Measurements from ENCODE around the gene PRKACG.
"Not testable (repeated sequence)": the region's sequence is repeated elsewhere in the genome, so short reads cannot be mapped to it uniquely, and the experiment has no call there.

Gene PRKACG

DNA sequence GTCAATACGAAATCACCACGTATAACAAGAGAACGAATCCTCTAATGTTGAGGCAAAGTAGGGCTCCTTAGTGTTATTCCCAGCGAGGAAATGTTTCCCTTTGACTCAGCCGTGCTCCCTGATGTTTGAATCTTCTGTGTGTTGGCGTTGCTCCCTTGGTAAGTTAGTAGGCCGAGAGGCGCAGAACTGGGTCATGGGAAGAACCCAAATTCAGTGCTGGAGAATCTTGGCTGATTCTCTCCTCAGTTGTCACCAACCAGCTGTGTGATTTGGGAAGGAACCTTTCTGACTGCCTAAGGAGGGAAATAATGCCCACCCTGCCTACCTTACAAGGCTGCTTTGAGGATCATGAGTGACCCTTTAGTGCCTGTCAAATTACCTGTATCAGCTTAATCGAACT, 22.5 kb downstream of the PRKACG start:
- no peak for DNase-seq (ENCODE audit: low read depth)
- TF ChIP-seq, protein P1, sequence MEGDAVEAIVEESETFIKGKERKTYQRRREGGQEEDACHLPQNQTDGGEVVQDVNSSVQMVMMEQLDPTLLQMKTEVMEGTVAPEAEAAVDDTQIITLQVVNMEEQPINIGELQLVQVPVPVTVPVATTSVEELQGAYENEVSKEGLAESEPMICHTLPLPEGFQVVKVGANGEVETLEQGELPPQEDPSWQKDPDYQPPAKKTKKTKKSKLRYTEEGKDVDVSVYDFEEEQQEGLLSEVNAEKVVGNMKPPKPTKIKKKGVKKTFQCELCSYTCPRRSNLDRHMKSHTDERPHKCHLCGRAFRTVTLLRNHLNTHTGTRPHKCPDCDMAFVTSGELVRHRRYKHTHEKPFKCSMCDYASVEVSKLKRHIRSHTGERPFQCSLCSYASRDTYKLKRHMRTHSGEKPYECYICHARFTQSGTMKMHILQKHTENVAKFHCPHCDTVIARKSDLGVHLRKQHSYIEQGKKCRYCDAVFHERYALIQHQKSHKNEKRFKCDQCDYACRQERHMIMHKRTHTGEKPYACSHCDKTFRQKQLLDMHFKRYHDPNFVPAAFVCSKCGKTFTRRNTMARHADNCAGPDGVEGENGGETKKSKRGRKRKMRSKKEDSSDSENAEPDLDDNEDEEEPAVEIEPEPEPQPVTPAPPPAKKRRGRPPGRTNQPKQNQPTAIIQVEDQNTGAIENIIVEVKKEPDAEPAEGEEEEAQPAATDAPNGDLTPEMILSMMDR (IDR thresholded peaks at IDR 0.05; ENCODE audit: insufficient read depth, low read depth, low read length, missing control alignments) = no peak
- no peak overlapping the region for H3K4me3 ChIP-seq (ENCODE audit: low read depth, low read length)

GRCh38 chr9:68986949-68987348, 27.0 kb downstream of the PRKACG start:
- not testable (repeated sequence) for DNase-seq (ENCODE audit: low read depth)

DNA sequence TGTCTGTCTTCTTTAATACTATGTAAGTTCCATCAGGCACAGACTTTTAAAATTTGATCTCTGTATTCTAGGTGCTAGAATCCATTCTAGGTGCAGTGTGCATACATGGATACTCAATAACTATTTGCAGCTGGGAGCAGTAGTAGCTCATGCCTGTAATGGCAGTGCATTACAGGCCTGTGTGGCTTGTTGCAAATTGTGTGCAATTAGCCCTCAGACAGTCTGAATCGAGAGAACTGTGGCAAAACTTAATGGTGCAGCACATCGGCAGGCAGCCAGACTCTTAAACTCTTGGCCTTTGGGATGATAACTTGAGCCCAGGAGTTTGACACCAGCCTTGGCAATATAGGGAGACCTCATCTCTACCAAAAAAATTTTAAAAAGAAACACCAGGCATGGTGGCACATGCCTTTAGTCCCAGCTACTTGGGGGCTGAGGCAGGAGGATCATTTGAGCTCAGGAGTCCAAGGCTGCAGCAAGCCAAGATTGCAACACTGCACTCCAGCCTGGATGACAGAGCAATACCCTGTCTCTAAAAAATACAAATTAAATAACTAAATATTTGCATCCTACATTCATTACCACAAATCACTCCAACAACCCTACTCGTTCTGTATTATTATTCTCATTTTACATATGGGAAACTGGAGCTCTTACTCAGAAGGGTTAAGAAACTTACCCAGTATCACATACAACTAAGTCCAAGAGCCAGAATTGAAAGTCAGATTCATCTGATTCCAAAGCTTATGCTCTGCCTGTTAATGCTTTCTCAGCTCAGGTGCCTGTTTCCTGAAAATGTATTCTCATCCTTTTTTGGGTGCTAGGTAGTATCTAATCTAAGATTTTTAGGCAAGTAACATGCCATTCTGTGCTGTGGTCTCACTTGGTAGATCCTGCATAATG, 30.1 kb downstream of the PRKACG start:
- DNase-seq (ENCODE audit: low read depth) = peak; percentile 67
- no peak overlapping the region for H3K4me3 ChIP-seq (ENCODE audit: low read depth, low read length)
- TF ChIP-seq, protein P1 (IDR thresholded peaks at IDR 0.05; ENCODE audit: insufficient read depth, low read depth, low read length, missing control alignments) = no peak

More at GRCh38 chr9:68986949-68987348, 27.0 kb downstream of the PRKACG start:
- H3K4me3 ChIP-seq (ENCODE audit: low read depth, low read length) = not testable (repeated sequence)

DNA sequence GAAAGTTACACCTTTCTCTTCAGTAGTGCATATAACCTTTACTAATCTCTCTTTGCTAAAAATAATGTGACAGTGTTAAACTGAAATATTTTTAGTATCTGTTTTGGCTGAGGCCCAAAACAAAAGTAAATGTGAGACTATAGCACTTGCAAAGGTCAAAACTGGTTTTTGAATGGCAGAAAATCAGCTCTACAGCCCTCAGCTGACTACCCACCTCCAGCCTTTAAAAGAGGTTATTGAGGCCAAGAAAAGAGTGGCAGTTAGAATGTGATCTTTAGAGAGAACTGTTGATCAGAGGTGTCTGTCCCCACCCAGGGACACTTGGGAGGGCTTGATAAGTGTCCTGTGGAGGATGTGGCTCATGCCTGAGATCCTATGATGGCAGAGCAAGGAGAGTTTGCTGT, 30.9 kb downstream of the PRKACG start:
- TF ChIP-seq, protein P1 (IDR thresholded peaks at IDR 0.05; ENCODE audit: insufficient read depth, low read depth, low read length, missing control alignments) = no peak

GRCh38 chr9:68981789-68982188, 32.1 kb downstream of the PRKACG start:
- peak overlapping the region; percentile 13; the same call in 1 of the 2 replicates for H3K4me3 ChIP-seq (ENCODE audit: low read depth, low read length)
- DNase-seq (ENCODE audit: low read depth) = peak; percentile 84
- TF ChIP-seq, protein P1 (IDR thresholded peaks at IDR 0.05; ENCODE audit: insufficient read depth, low read depth, low read length, missing control alignments) = no peak

More for the DNA sequence above, 30.9 kb downstream of the PRKACG start:
- peak; percentile 71 for DNase-seq (ENCODE audit: low read depth)
- no peak overlapping the region for H3K4me3 ChIP-seq (ENCODE audit: low read depth, low read length)

DNA sequence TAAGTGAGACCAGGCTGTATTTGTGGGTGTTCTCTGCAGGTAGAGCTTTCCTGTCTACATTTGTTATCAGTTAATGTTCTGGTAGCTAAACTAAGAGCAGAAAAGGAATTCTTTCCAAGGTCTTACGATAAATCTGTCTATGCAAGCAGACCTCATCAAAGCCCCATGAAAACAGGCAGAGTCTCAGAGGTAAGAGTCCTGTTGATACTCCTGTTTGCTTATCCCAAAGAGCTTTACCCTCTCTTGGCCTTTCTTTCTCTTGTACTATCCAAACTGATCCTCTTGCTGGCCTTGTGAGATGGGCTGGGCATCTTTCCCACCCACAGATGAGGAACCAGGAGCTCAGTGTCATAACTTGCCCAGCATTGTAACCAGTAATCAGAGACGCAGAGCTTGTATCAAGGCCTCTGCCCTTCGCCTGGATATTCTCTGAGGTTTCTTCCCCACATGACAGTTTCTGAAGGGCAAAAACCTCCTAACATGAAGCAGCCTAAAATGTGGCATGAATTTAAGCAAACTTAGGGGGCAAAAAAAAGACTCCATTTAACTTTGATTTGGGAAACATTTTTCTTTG, 33.5 kb downstream of the PRKACG start:
- no peak for DNase-seq (ENCODE audit: low read depth)
- TF ChIP-seq, protein P1 (IDR thresholded peaks at IDR 0.05; ENCODE audit: insufficient read depth, low read depth, low read length, missing control alignments) = no peak
- no peak overlapping the region for H3K4me3 ChIP-seq (ENCODE audit: low read depth, low read length)

DNA sequence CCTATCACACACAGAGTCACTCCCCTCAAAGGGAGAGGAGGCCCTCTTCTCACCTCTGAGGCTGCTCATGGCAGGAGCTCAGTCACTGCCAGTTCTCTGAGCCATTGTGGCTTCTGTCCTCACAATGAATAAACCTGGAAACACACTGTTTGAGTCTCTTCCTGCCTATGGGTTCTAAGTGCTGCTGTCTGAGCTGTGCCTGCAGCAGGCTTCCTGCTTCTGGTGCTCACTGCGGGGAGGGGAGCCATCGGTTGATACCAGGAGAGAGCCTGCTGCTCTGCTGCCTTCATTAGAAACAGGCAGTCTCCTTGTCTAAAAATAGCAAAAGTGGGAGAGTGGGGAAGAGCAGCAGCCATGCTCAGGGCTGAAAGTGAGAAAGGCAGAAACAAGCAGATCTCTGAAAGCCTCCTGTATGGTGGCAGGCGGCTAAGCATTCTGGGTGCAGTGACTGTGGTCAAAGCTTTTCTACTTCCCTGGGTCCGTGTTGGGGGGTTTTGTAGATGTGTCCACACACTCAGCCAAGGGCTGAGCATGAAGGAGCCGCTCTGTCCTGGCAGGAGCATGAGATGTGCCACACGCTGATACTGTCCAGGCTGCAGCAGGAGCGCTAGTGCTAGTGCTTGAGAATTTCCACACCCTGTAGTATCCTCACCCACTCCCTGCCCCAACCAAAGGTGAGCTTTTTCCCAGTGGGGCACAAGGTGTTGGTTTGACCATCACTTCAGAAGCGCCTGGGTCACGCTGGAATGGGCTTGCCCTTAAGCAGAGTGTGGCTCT, 34.2 kb downstream of the PRKACG start:
- DNase-seq (ENCODE audit: low read depth) = peak; percentile 51
- no peak overlapping the region for H3K4me3 ChIP-seq (ENCODE audit: low read depth, low read length)
- TF ChIP-seq, protein P1 (IDR thresholded peaks at IDR 0.05; ENCODE audit: insufficient read depth, low read depth, low read length, missing control alignments) = no peak
